ENCODE data around the gene GAB2. TPM values are rescaled to one million over a fixed set of nuclear protein-coding genes. Genes with fewer than 3 reads are reported as not detected.

Gene GAB2
- total and polyA plus RNA-seq, 2 of the 13 experiments (the other 11 are each of a cell fraction or from before 2014, with no cell fraction given): 4.1 to 8.6 TPM

GRCh38 chr11:78199015-78199652, 218.5 kb downstream of the GAB2 start:
- H2AFZ ChIP-seq (ENCODE audit: low read length): no peak overlapping the region
- ATAC-seq: no peak
- no TSS peak for BruUV-seq (replicated peaks)
- 100% methylated on average over 3 of the region's 6 CpGs for WGBS (ENCODE audit: low lambda C conversion rate)
- H3K27ac ChIP-seq (ENCODE audit: extremely low read length, insufficient read depth, low read length): no peak overlapping the region
- in situ Hi-C loops (cut with HindIII; ENCODE audit: extremely low pct_ligation_motif_present, low pct_unique_long_range_greater_than_20kb): no loop called here
- no peaks in the 10 kb centered on the region for H3K79me2 ChIP-seq (ENCODE audit: insufficient read depth, low read length)
- H3K27me3 ChIP-seq (ENCODE audit: control insufficient read depth in 1 of 2, insufficient read depth in 2 of 2, low read length in 2 of 2): no peaks in the 10 kb centered on the region
- no peaks in the 10 kb centered on the region for H4K20me1 ChIP-seq (ENCODE audit: insufficient read depth, low read length)
- H3K4me2 ChIP-seq (ENCODE audit: low read depth, low read length): no peak overlapping the region
- no peak overlapping the region for H3K4me3 ChIP-seq (replicated peaks in 1 of 3; ENCODE audit: insufficient read depth in 1 of 3, low read depth in 2 of 3, low read length in 3 of 3)
- peak; percentile 75 for TF ChIP-seq ZNF629 (CRISPR knock-in tag; conservative IDR thresholded peaks at IDR 0.05)
- TF ChIP-seq KLF9 (CRISPR knock-in tag; IDR thresholded peaks at IDR 0.05; ENCODE audit: low read depth): no peak
- peaks cover 43% of the 10 kb centered on the region for H3K4me1 ChIP-seq (ENCODE audit: insufficient read depth, low read length)
- ChIA-PET POLR2A (no interaction called here), CTCF (ENCODE audit: low intra/inter-chr PET ratio, low total read pairs) (no interaction called here)
- H3K9me3 ChIP-seq (ENCODE audit: low read length): no peaks in the 10 kb centered on the region
- no peak overlapping the region for H3K9ac ChIP-seq (ENCODE audit: insufficient read depth, low read depth, low read length)
- DNase-seq (ENCODE audit: low spot score): no peak
- no peak for FAIRE-seq
- intact Hi-C loops (cut with micrococcal nuclease; ENCODE audit: unreplicated experiment): no loop called here
- peaks cover 12 to 32% of the 10 kb centered on the region in 2 experiments; a peak in 4 of 5 replicates for H3K36me3 ChIP-seq (replicated peaks in 1 of 2; ENCODE audit: control insufficient read depth in 1 of 2, insufficient read depth in 2 of 2, low read length in 2 of 2)

DNA sequence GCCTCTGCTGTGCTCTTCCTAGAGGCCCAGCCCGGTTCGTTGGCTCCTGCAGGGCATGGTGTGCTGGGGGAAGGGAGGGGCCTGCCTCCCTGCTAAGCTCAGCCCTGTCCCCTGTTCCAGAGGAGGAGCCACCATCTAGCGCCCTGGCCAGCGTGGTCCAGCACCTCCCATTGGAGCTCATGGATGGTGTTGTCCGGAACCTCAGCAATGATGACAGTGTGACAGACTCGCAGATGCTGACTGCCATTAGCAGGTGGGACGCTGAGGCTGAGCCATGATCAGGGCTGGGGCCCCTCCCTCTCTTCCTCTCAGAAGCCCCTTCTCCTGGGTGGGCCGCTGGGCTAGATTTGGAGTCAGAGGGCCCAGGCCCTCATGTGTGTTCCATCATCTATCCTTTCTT, 219.8 kb downstream of the GAB2 start:
- Histone ChIP-seq H3K36me3 (replicated peaks in 1 of 2; ENCODE audit: control insufficient read depth in 1 of 2, insufficient read depth in 2 of 2, low read length in 2 of 2) (peaks cover 12 to 32% of the 10 kb centered on the region in 2 experiments; a peak in 4 of 5 replicates), H3K79me2 (ENCODE audit: insufficient read depth, low read length) (no peaks in the 10 kb centered on the region), H3K4me2 (ENCODE audit: low read depth, low read length) (no peak overlapping the region), H4K20me1 (ENCODE audit: insufficient read depth, low read length) (no peaks in the 10 kb centered on the region), H3K4me1 (ENCODE audit: insufficient read depth, low read length) (peaks cover 48% of the 10 kb centered on the region), H3K4me3 (replicated peaks in 1 of 3; ENCODE audit: insufficient read depth in 1 of 3, low read depth in 2 of 3, low read length in 3 of 3) (no peak overlapping the region), H2AFZ (ENCODE audit: low read length) (no peak overlapping the region), H3K27me3 (ENCODE audit: control insufficient read depth in 1 of 2, insufficient read depth in 2 of 2, low read length in 2 of 2) (no peaks in the 10 kb centered on the region), H3K27ac (ENCODE audit: extremely low read length, insufficient read depth, low read length) (no peak overlapping the region), H3K9ac (ENCODE audit: insufficient read depth, low read depth, low read length) (no peak overlapping the region), H3K9me3 (ENCODE audit: low read length) (no peaks in the 10 kb centered on the region)
- no peak for FAIRE-seq
- 96% methylated on average over 3 of the region's 8 CpGs for WGBS (ENCODE audit: low lambda C conversion rate)
- in situ Hi-C loops (cut with HindIII; ENCODE audit: extremely low pct_ligation_motif_present, low pct_unique_long_range_greater_than_20kb) (no loop called here), intact Hi-C loops (cut with micrococcal nuclease; ENCODE audit: unreplicated experiment) (no loop called here)
- DNase-seq (ENCODE audit: low spot score): no peak
- TF ChIP-seq ELF1 (CRISPR knock-in tag; IDR thresholded peaks at IDR 0.05): no peak
- TF ChIP-seq ZNF768 (CRISPR knock-in tag; IDR thresholded peaks at IDR 0.05): peak; percentile 44; the same call in 1 of the 2 replicates
- TF ChIP-seq, protein P1, sequence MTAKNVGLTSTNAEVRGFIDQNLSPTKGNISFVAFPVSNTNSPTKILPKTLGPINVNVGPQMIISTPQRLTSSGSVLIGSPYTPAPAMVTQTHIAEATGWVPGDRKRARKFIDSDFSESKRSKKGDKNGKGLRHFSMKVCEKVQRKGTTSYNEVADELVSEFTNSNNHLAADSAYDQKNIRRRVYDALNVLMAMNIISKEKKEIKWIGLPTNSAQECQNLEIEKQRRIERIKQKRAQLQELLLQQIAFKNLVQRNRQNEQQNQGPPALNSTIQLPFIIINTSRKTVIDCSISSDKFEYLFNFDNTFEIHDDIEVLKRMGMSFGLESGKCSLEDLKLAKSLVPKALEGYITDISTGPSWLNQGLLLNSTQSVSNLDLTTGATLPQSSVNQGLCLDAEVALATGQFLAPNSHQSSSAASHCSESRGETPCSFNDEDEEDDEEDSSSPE (CRISPR knock-in tag; IDR thresholded peaks at IDR 0.05): no peak
- no peak for TF ChIP-seq SAP130 (CRISPR knock-in tag; IDR thresholded peaks at IDR 0.05; ENCODE audit: low read depth)
- TF ChIP-seq ZNF264 (CRISPR knock-in tag; IDR thresholded peaks at IDR 0.05): no peak
- TF ChIP-seq ZFP36L2 (CRISPR knock-in tag; IDR thresholded peaks at IDR 0.05): no peak
- TF ChIP-seq SCMH1 (CRISPR knock-in tag; IDR thresholded peaks at IDR 0.05; ENCODE audit: borderline replicate concordance): no peak
- TF ChIP-seq ZNF562 (CRISPR knock-in tag; IDR thresholded peaks at IDR 0.05; ENCODE audit: borderline replicate concordance): no peak
- POLR2A ChIA-PET: no interaction called here
- ATAC-seq: no peak
- no TSS peak for BruUV-seq (replicated peaks)
- CTCF ChIA-PET (ENCODE audit: low intra/inter-chr PET ratio, low total read pairs): no interaction called here
